MCF 10A (cell line): Measurements from ENCODE around the gene WASF2. TPM values are rescaled to one million over a fixed set of nuclear protein-coding genes. Genes with fewer than 3 reads are reported as not detected.

Experiments
- BruUV-seq: library from RNA; stranded (reverse); fragments of 400-500 nt; replicated peaks from 2 replicates; lab custom pipeline; 2021; lab: Mats Ljungman, UMichigan
- CTCF ChIA-PET: fragments of 300-600 bp; sonication (Branson Sonifier 250); formaldehyde crosslinking; extraction: SDS; loops from one replicate; lab custom pipeline; 2021; ENCODE audit warnings: antibody characterized with exemption, inconsistent platforms; lab: Yijun Ruan, JAX
- POLR2A ChIA-PET: fragments of 300-600, 350-650 bp; sonication (Branson Sonifier 250); formaldehyde crosslinking; extraction: SDS; loops from one replicate; lab custom pipeline; 2020; ENCODE audit warnings: antibody characterized with exemption, inconsistent platforms; lab: Yijun Ruan, JAX
- DNase-seq: peaks from one replicate; pipeline ENCODE4 v3.0.0-alpha.2; 2018; ENCODE audit not compliant: unreplicated experiment
- H3K27ac Mint-ChIP-seq: one replicate; pipeline ENCODE4 v1.8.0; 2022; ENCODE audit warnings: mild to moderate bottlenecking, low read depth, mixed read lengths; ENCODE audit not compliant: unreplicated experiment
- H3K27me3 Mint-ChIP-seq: one replicate; pipeline ENCODE4 v1.8.0; 2022; ENCODE audit warnings: mixed read lengths; ENCODE audit not compliant: insufficient read depth, unreplicated experiment
- H3K36me3 Mint-ChIP-seq: one replicate; pipeline ENCODE4 v1.8.0; 2022; ENCODE audit warnings: mild to moderate bottlenecking, moderate library complexity, mixed read lengths; ENCODE audit not compliant: insufficient read depth, unreplicated experiment
- H3K4me1 Mint-ChIP-seq: one replicate; pipeline ENCODE4 v1.8.0; 2022; ENCODE audit warnings: mixed read lengths; ENCODE audit not compliant: insufficient read depth, unreplicated experiment
- H3K4me3 Mint-ChIP-seq: one replicate; pipeline ENCODE4 v1.8.0; 2022; ENCODE audit warnings: mild to moderate bottlenecking, moderate library complexity, mixed read lengths; ENCODE audit not compliant: unreplicated experiment
- H3K9me3 Mint-ChIP-seq: one replicate; pipeline ENCODE4 v1.8.0; 2022; ENCODE audit warnings: mixed read lengths; ENCODE audit not compliant: unreplicated experiment
- intact Hi-C: fragments of 100-400 bp; cut with micrococcal nuclease; formaldehyde crosslinking; loops from 2 replicates; pipeline ENCODE4 v1.14.1; 2022
- total RNA-seq: library from RNA; stranded (reverse); gene quantifications from 2 replicates; pipeline ENCODE4 v1.2.3, GENCODE V29; 2022
- TF ChIP-seq, protein P1 (sequence below): fragments of 200-600 bp; IDR thresholded peaks from one replicate; pipeline ENCODE4 v1.8.0; 2022; ENCODE audit warnings: antibody characterized with exemption, mild to moderate bottlenecking; ENCODE audit not compliant: unreplicated experiment

The WASF2 gene
- total RNA-seq, 1 experiment from 2014 or later, result 131 TPM

GRCh38 chr1:27392778-27393635 is 97.0 kb downstream of the WASF2 start:
- H3K9me3 Mint-ChIP-seq, result no peaks in the 10 kb centered on the region
- intact Hi-C loops, result loop anchor here (1.0 to 2.0 kb wide), 3 partner anchors 92 to 270 kb away; no protein-coding TSS in a partner anchor
- peaks cover 18% of the 10 kb centered on the region for H3K4me1 Mint-ChIP-seq
- H3K27me3 Mint-ChIP-seq, result no peaks in the 10 kb centered on the region
- BruUV-seq, result no TSS peak
- peaks cover 13% of the 10 kb centered on the region for H3K36me3 Mint-ChIP-seq
- H3K4me3 Mint-ChIP-seq, result peak overlapping the region; percentile 72
- H3K27ac Mint-ChIP-seq, result peak overlapping the region; percentile 53
- DNase-seq, result no peak
- ChIA-PET CTCF (interaction anchor here (0.9 to 7.2 kb wide), 4 partner anchors 10 to 214 kb away, joined by 3 to 220 read pairs (median 4); no protein-coding TSS in a partner anchor), POLR2A (no interaction called here)
- TF ChIP-seq, protein P1, sequence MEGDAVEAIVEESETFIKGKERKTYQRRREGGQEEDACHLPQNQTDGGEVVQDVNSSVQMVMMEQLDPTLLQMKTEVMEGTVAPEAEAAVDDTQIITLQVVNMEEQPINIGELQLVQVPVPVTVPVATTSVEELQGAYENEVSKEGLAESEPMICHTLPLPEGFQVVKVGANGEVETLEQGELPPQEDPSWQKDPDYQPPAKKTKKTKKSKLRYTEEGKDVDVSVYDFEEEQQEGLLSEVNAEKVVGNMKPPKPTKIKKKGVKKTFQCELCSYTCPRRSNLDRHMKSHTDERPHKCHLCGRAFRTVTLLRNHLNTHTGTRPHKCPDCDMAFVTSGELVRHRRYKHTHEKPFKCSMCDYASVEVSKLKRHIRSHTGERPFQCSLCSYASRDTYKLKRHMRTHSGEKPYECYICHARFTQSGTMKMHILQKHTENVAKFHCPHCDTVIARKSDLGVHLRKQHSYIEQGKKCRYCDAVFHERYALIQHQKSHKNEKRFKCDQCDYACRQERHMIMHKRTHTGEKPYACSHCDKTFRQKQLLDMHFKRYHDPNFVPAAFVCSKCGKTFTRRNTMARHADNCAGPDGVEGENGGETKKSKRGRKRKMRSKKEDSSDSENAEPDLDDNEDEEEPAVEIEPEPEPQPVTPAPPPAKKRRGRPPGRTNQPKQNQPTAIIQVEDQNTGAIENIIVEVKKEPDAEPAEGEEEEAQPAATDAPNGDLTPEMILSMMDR, result peak; percentile 19

DNA sequence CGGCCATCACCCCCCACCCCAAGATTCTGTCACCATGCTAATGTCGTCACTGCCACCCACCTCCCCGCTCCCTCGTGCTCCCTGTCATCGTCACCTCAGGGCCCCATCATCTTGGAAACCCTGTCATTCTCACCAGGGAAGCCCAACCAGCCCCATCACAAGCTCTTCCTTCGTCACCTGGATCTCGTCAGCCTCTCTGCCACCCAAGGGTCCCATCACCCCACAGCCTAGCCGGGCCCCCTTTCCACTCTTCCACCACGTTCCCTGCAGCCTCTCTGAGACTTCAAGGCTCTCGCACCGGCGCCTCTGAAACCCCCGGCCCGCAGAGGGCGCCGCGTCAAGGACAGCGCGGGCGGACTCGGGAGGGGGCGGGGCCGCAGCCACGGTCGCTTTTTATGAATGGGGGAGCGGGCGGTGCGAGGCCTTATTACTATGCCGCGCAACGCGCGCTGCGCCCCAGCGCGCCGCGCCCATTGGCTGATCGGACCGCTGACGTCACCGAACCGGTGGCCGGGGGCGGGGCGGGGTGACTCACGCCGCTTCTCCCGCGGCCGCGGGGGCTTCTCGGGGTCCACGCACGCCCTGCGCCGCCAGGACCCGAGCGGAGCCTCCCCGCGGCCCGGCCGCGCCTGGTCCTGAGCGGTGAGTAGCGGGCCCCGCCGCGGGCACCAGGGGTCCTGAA is 97.7 kb downstream of the WASF2 start, which contains the start of gene GPR3:
Gene GPR3 (plus strand): TSS at position 527 of the 682 bp plus-strand sequence. CDS start 1,177 bp downstream, outside the sequence.
- Mint-ChIP-seq H3K4me3 (peak within 1 kb of the TSS; percentile 72), H3K9me3 (no peaks in the 10 kb centered on the region), H3K27me3 (no peaks in the 10 kb centered on the region), H3K4me1 (peaks cover 18% of the 10 kb centered on the region), H3K27ac (peak within 1 kb of the TSS; percentile 53), H3K36me3 (peaks cover 13% of the 10 kb centered on the region)
- intact Hi-C loops, result loop anchor here (1.0 to 2.0 kb wide), 3 partner anchors 91 to 271 kb away; no protein-coding TSS in a partner anchor
- peak; percentile 90 for DNase-seq
- BruUV-seq, result no TSS peak
- TF ChIP-seq, protein P1, result peak; percentile 53
- POLR2A ChIA-PET, result interaction anchor here (0.6 to 1.4 kb wide), 4 partner anchors 11 to 50 kb away, joined by 3 to 6 read pairs (median 4); partner anchors contain the start of gene SYTL1
- CTCF ChIA-PET, result interaction anchor here (0.6 to 12.0 kb wide), 10 partner anchors 10 to 305 kb away, joined by 3 to 225 read pairs (median 3); partner anchors contain the start of gene MAP3K6

DNA sequence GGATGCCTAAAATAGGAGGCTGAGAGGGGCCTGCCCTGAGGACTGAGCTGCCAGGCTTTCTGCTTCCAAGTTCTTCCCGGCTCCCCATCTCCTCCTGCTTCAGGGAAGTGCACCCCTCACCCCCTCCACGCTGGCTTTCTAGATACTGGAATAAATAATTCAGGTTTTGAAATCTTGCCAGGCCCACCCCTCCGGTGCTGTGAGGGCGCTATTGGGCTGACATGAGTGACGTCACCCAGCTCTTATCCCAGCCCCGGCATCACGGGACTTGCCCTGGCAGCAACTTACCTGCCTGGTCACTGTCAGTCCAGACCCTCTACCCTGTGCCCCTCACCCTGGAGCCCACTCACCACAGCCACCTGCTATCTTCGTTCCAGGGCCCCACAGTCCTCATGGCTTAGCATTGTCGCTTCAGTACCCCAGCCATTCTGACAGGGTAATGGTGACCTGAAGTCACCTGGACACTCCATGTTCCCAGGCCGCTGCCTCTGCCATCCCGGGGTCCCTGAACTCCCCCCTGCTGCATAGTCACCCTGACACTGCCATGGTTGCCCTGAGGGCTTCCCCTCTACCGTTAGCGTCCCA is 98.4 kb downstream of the WASF2 start:
- intact Hi-C loops, result loop anchor here (1.0 to 2.0 kb wide), 3 partner anchors 90 to 272 kb away; no protein-coding TSS in a partner anchor

More for the DNA sequence above, 98.4 kb downstream of the WASF2 start:
- Mint-ChIP-seq H3K27ac (peak overlapping the region; percentile 53), H3K36me3 (peaks cover 13% of the 10 kb centered on the region), H3K27me3 (no peaks in the 10 kb centered on the region), H3K9me3 (no peaks in the 10 kb centered on the region), H3K4me1 (peaks cover 18% of the 10 kb centered on the region), H3K4me3 (peak overlapping the region; percentile 72)
- BruUV-seq, result no TSS peak
- peak; percentile 35 for DNase-seq
- POLR2A ChIA-PET, result interaction anchor here (0.6 to 1.4 kb wide), 6 partner anchors 10 to 213 kb away, joined by 3 to 6 read pairs (median 4); partner anchors contain the start of gene SYTL1
- TF ChIP-seq, protein P1, result no peak
- CTCF ChIA-PET, result interaction anchor here (0.6 to 12.0 kb wide), 16 partner anchors 10 to 370 kb away, joined by 3 to 225 read pairs (median 3); partner anchors contain the start of gene MAP3K6
